CD14-positive monocyte (primary cell): ENCODE data around the gene TBC1D19. TPM values are rescaled to one million over a fixed set of nuclear protein-coding genes. Genes with fewer than 3 reads are reported as not detected.

Source experiments
- DNase-seq, 3 donors: peaks; one replicate each; pipeline ENCODE4 v3.0.0-alpha.2; 2011 to 2022
- H2AFZ ChIP-seq: 2 replicates; pipeline ENCODE4 v1.6.0; 2012; ENCODE audit warnings: mild to moderate bottlenecking, low read depth, low read length, inconsistent platforms; ENCODE audit not compliant: insufficient read depth, poor library complexity, severe bottlenecking
- H3K27ac ChIP-seq, 2 donors: 1 replicate in 1 of 2; 2 replicates in 1 of 2; pipeline ENCODE4 v1.5.1; 2012 to 2013; ENCODE audit warnings: low read length in 2 of 2, control low read depth in 1 of 2, inconsistent platforms in 1 of 2, low read depth in 1 of 2, mild to moderate bottlenecking in 1 of 2
- H3K27me3 ChIP-seq, 2 donors: one replicate each; pipeline versions ENCODE4 v1.6.0 to v1.6.1; 2011 to 2013; ENCODE audit warnings: low read length in 2 of 2; ENCODE audit not compliant: control insufficient read depth in 2 of 2, insufficient read depth in 2 of 2
- H3K36me3 ChIP-seq, 2 donors: replicated peaks in 1 of 2; 1 replicate in 1 of 2; 2 replicates in 1 of 2; pipeline versions ENCODE4 v1.5.1 to v1.6.1; 2012 to 2013; ENCODE audit warnings: low read length in 2 of 2, control low read depth in 1 of 2, inconsistent platforms in 1 of 2, mild to moderate bottlenecking in 1 of 2; ENCODE audit not compliant: insufficient read depth in 2 of 2, control insufficient read depth in 1 of 2
- H3K4me1 ChIP-seq, 2 donors: 1 replicate in 1 of 2; 2 replicates in 1 of 2; pipeline versions ENCODE4 v1.5.1 to v1.6.1; 2012 to 2013; ENCODE audit warnings: low read length in 2 of 2, control low read depth in 1 of 2, inconsistent platforms in 1 of 2, mild to moderate bottlenecking in 1 of 2, moderate library complexity in 1 of 2; ENCODE audit not compliant: insufficient read depth in 2 of 2, control insufficient read depth in 1 of 2
- H3K4me2 ChIP-seq: replicated peaks from 2 replicates; pipeline ENCODE3; 2012; ENCODE audit warnings: low read length, moderate library complexity, mild to moderate bottlenecking; ENCODE audit not compliant: poor library complexity, severe bottlenecking; ENCODE audit errors: extremely low read depth
- H3K4me3 ChIP-seq, 3 experiments: fragments of 200-600 bp in 1 of 3; sonication (generic) in 1 of 3; replicated peaks in 1 of 3; 1 replicate in 2 of 3; 2 replicates in 1 of 3; pipeline ENCODE4 v1.5.1; 2011 to 2013; ENCODE audit warnings: low read length in 3 of 3, mild to moderate bottlenecking in 3 of 3, control low read depth in 2 of 3, low read depth in 2 of 3, inconsistent platforms in 1 of 3, moderate library complexity in 1 of 3
- H3K79me2 ChIP-seq: 2 replicates; pipeline ENCODE4 v1.6.0; 2012; ENCODE audit warnings: mild to moderate bottlenecking, control low read depth, inconsistent platforms, low read length, moderate library complexity; ENCODE audit not compliant: insufficient read depth
- H3K9ac ChIP-seq: 2 replicates; pipeline ENCODE4 v1.6.0; 2017; ENCODE audit warnings: low read length, mild to moderate bottlenecking; ENCODE audit not compliant: insufficient read depth, poor library complexity, severe bottlenecking
- H3K9me3 ChIP-seq, 2 donors: replicated peaks in 1 of 2; 1 replicate in 1 of 2; 2 replicates in 1 of 2; pipeline versions ENCODE4 v1.5.1 to v1.6.1; 2012 to 2013; ENCODE audit warnings: low read length in 2 of 2, control low read depth in 1 of 2; ENCODE audit not compliant: control insufficient read depth in 1 of 2, insufficient read depth in 1 of 2
- H4K20me1 ChIP-seq: 2 replicates; pipeline ENCODE4 v1.6.0; 2012; ENCODE audit warnings: mild to moderate bottlenecking, low read length, control low read depth, moderate library complexity; ENCODE audit not compliant: insufficient read depth
- H3K27ac Mint-ChIP-seq, 7 donors: one replicate each; pipeline ENCODE4 v1.8.0; 2020; ENCODE audit warnings: mild to moderate bottlenecking in 7 of 7, mixed read lengths in 7 of 7, moderate library complexity in 6 of 7, inconsistent platforms in 2 of 7
- H3K27me3 Mint-ChIP-seq, 3 donors: one replicate each; pipeline ENCODE4 v1.8.0; 2021 to 2022; ENCODE audit warnings: low read depth in 3 of 3, mild to moderate bottlenecking in 3 of 3, mixed read lengths in 3 of 3, moderate library complexity in 3 of 3, inconsistent platforms in 1 of 3
- H3K36me3 Mint-ChIP-seq, 2 donors: one replicate each; pipeline ENCODE4 v1.8.0; 2020; ENCODE audit warnings: mixed read lengths in 2 of 2, inconsistent platforms in 1 of 2, mild to moderate bottlenecking in 1 of 2
- H3K4me1 Mint-ChIP-seq: one replicate; pipeline ENCODE4 v1.8.0; 2020; ENCODE audit warnings: mild to moderate bottlenecking, mixed read lengths
- H3K4me3 Mint-ChIP-seq, 2 donors: one replicate each; pipeline ENCODE4 v1.8.0; 2020; ENCODE audit warnings: mild to moderate bottlenecking in 2 of 2, mixed read lengths in 2 of 2, moderate library complexity in 1 of 2
- H3K9me3 Mint-ChIP-seq, 7 donors: one replicate each; pipeline ENCODE4 v1.8.0; 2020 to 2022; ENCODE audit warnings: mixed read lengths in 7 of 7, mild to moderate bottlenecking in 6 of 7, moderate library complexity in 6 of 7, inconsistent platforms in 2 of 7
- WGBS: methylation state at CpG from one replicate; pipeline ENCODE4 v1.1.5; 2013; ENCODE audit warnings: missing lambda C conversion rate; ENCODE audit not compliant: insufficient coverage; 5-methylcytosine and 5-hydroxymethylcytosine counted together
- intact Hi-C, 2 donors: fragments of 100-400 bp; cut with micrococcal nuclease; formaldehyde crosslinking; loops; one replicate each; pipeline versions ENCODE4 v1.15.0 to v1.15.1; 2023
- polyA plus RNA-seq, 3 donors: library from polyadenylated mRNA; depleted of rRNA in 1 of 3; unstranded in 2 of 3; stranded (reverse) in 1 of 3; fragments of 300-500 nt in 2 of 3; fragments of >200 nt in 1 of 3; fragmentation: Illumina TruSeq in 2 of 3; gene quantifications; 1 replicate in 2 of 3; 2 replicates in 1 of 3; pipeline ENCODE4 v1.2.3, GENCODE V29; 2012 to 2021
- TF ChIP-seq, protein P1 (sequence below): fragments of 200-600 bp; IDR thresholded peaks from one replicate; pipeline ENCODE4 v1.8.0; 2022; ENCODE audit warnings: antibody characterized with exemption, mild to moderate bottlenecking

Gene TBC1D19
- polyA plus RNA-seq, 3 donors, result 0.19 to 0.84 (median 0.33) TPM

DNA sequence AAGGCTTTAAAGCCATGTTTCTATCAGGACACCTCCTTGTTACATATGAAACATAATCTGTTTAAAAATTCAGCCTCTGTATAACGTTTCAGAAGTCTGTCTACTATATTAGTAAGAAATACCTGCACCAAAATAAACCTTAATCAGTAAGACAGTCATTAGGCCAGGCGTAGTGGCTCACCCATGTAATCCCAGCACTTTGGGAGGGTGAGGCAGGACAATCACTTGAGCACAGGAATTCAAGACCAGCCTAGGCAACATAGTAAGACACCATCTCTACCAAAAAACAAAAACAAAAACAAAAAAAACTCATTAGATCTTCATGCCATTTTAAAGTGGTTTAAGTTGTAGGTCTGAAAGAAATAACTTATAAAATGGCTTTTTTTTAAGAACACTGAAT is 169.3 kb downstream of the TBC1D19 start:
- WGBS, result no CpG with 5 or more reads among the region's 2 CpGs
- H3K27me3 Mint-ChIP-seq, result peaks cover 0 to 3% (median 0%) of the 10 kb centered on the region in 3 donors

DNA sequence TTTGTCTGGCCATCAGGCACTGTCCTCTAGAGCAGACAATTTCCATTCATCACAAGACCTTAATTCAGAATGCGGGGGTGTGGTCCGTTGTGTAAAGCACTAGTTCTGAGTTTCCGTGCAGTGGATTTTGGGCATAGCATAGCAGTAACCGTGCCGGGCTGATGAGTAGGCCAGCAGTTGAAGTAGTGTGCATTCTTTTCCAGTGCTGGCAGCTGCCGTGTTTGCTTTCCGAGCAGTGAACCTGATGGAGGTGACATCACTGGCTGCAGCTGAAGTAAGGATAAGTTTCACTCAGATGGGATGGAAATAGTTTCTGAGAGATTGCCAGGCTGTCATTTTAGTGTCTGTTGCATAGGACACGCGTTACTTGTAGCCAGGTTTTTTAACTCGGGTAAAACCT is 169.7 kb downstream of the TBC1D19 start:
- H3K36me3 ChIP-seq, result no peaks in the 10 kb centered on the region
- no peaks in the 10 kb centered on the region for H3K9me3 Mint-ChIP-seq
- DNase-seq, result no peak

More for the DNA sequence above, 169.3 kb downstream of the TBC1D19 start:
- peaks cover 29% of the 10 kb centered on the region for H3K4me1 Mint-ChIP-seq
- Histone ChIP-seq H3K9me3 (no peaks in the 10 kb centered on the region), H3K4me3 (no peak overlapping the region), H3K79me2 (no peaks in the 10 kb centered on the region), H3K4me1 (peaks cover 12 to 23% of the 10 kb centered on the region in 2 donors), H2AFZ (no peak overlapping the region), H3K36me3 (no peaks in the 10 kb centered on the region), H3K27me3 (no peaks in the 10 kb centered on the region), H3K9ac (no peak overlapping the region), H4K20me1 (no peaks in the 10 kb centered on the region), H3K27ac (no peak overlapping the region), H3K4me2 (no peak overlapping the region)
- H3K27ac Mint-ChIP-seq, result no peak overlapping the region
- H3K4me3 Mint-ChIP-seq, result no peak overlapping the region
- H3K36me3 Mint-ChIP-seq, result peaks cover 0 to 2% of the 10 kb centered on the region in 2 donors
- intact Hi-C loops, result no loop called here
- H3K9me3 Mint-ChIP-seq, result no peaks in the 10 kb centered on the region
- DNase-seq, result no peak
- TF ChIP-seq, protein P1, sequence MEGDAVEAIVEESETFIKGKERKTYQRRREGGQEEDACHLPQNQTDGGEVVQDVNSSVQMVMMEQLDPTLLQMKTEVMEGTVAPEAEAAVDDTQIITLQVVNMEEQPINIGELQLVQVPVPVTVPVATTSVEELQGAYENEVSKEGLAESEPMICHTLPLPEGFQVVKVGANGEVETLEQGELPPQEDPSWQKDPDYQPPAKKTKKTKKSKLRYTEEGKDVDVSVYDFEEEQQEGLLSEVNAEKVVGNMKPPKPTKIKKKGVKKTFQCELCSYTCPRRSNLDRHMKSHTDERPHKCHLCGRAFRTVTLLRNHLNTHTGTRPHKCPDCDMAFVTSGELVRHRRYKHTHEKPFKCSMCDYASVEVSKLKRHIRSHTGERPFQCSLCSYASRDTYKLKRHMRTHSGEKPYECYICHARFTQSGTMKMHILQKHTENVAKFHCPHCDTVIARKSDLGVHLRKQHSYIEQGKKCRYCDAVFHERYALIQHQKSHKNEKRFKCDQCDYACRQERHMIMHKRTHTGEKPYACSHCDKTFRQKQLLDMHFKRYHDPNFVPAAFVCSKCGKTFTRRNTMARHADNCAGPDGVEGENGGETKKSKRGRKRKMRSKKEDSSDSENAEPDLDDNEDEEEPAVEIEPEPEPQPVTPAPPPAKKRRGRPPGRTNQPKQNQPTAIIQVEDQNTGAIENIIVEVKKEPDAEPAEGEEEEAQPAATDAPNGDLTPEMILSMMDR, result no peak

More for the DNA sequence above, 169.7 kb downstream of the TBC1D19 start:
- no peak overlapping the region for H3K4me3 Mint-ChIP-seq
- Histone ChIP-seq H3K79me2 (no peaks in the 10 kb centered on the region), H3K4me1 (peaks cover 8 to 19% of the 10 kb centered on the region in 2 donors), H3K27me3 (no peaks in the 10 kb centered on the region), H3K9ac (no peak overlapping the region), H2AFZ (no peak overlapping the region), H3K4me3 (no peak overlapping the region), H3K27ac (no peak overlapping the region), H3K9me3 (no peaks in the 10 kb centered on the region), H3K4me2 (no peak overlapping the region), H4K20me1 (no peaks in the 10 kb centered on the region)
- peaks cover 0 to 2% of the 10 kb centered on the region in 2 donors for H3K36me3 Mint-ChIP-seq
- peaks cover 25% of the 10 kb centered on the region for H3K4me1 Mint-ChIP-seq
- 93% methylated on average over 7 of the region's 10 CpGs for WGBS
- TF ChIP-seq, protein P1, result no peak
- H3K27me3 Mint-ChIP-seq, result peaks cover 0 to 3% (median 0%) of the 10 kb centered on the region in 3 donors
- H3K27ac Mint-ChIP-seq, result no peak overlapping the region
- intact Hi-C loops, result no loop called here
